H9 (cell line): Measurements from ENCODE around the gene TRPM3. TPM values are rescaled to one million over a fixed set of nuclear protein-coding genes. Genes with fewer than 3 reads are reported as not detected.
A peak's percentile ranks its signal among the peaks of the same experiment; 100 is the strongest.

Experiments used
- DNase-seq: peaks from one replicate; pipeline ENCODE4 v3.0.0-alpha.2; 2017
- H2AFZ ChIP-seq: one replicate; pipeline ENCODE4 v1.6.1; 2013; ENCODE audit warnings: mild to moderate bottlenecking, low read length, control low read depth, moderate library complexity
- H2AK5ac ChIP-seq: 2 replicates; pipeline ENCODE4 v1.6.1; 2013; ENCODE audit warnings: low read length, control low read depth, mixed read lengths; ENCODE audit not compliant: insufficient read length
- H2BK120ac ChIP-seq: one replicate; pipeline ENCODE4 v1.6.1; 2013; ENCODE audit warnings: low read depth, mild to moderate bottlenecking, low read length, control low read depth, inconsistent platforms; ENCODE audit not compliant: poor library complexity, severe bottlenecking
- H2BK12ac ChIP-seq: 2 replicates; pipeline ENCODE4 v1.6.1; 2013; ENCODE audit warnings: low read length, control low read depth, mixed read lengths, low read depth; ENCODE audit not compliant: insufficient read length
- H2BK15ac ChIP-seq: 2 replicates; pipeline ENCODE4 v1.6.1; 2013; ENCODE audit warnings: low read depth, low read length, control low read depth
- H2BK20ac ChIP-seq: one replicate; pipeline ENCODE4 v1.6.1; 2013; ENCODE audit warnings: low read depth, mild to moderate bottlenecking, low read length, control low read depth, inconsistent platforms; ENCODE audit not compliant: poor library complexity, severe bottlenecking
- H2BK5ac ChIP-seq: 2 replicates; pipeline ENCODE4 v1.6.1; 2013; ENCODE audit warnings: low read length, control low read depth, mixed read lengths; ENCODE audit not compliant: insufficient read length
- H3K14ac ChIP-seq: 2 replicates; pipeline ENCODE4 v1.6.1; 2013; ENCODE audit warnings: low read length, control low read depth; ENCODE audit not compliant: insufficient read depth
- H3K18ac ChIP-seq: 2 replicates; pipeline ENCODE4 v1.6.1; 2013; ENCODE audit warnings: low read depth, mild to moderate bottlenecking, mixed read lengths, low read length, control low read depth; ENCODE audit not compliant: insufficient read length
- H3K23ac ChIP-seq: 2 replicates; pipeline ENCODE4 v1.6.1; 2013; ENCODE audit warnings: low read length, control low read depth, mixed read lengths, low read depth; ENCODE audit not compliant: insufficient read length
- H3K23me2 ChIP-seq: 2 replicates; pipeline ENCODE4 v1.6.1; 2013; ENCODE audit warnings: low read depth, mild to moderate bottlenecking, mixed read lengths, low read length, control low read depth; ENCODE audit not compliant: insufficient read length, poor library complexity, severe bottlenecking
- H3K27ac ChIP-seq: 2 replicates; pipeline ENCODE4 v1.5.1; 2013; ENCODE audit warnings: low read length, control low read depth, mixed read lengths, low read depth; ENCODE audit not compliant: insufficient read length
- H3K27me3 ChIP-seq: 2 replicates; pipeline ENCODE4 v1.6.1; 2013; ENCODE audit warnings: low read length, control low read depth, inconsistent platforms; ENCODE audit not compliant: insufficient read depth
- H3K4ac ChIP-seq: 2 replicates; pipeline ENCODE4 v1.6.1; 2013; ENCODE audit warnings: low read depth, mild to moderate bottlenecking, control low read depth, inconsistent platforms, low read length, moderate library complexity
- H3K4me1 ChIP-seq: 2 replicates; pipeline ENCODE4 v1.6.1; 2013; ENCODE audit warnings: low read length, control low read depth, inconsistent platforms; ENCODE audit not compliant: insufficient read depth
- H3K4me2 ChIP-seq: 2 replicates; pipeline ENCODE4 v1.6.1; 2013; ENCODE audit warnings: low read length, control low read depth, mixed read lengths; ENCODE audit not compliant: insufficient read length, insufficient read depth
- H3K56ac ChIP-seq: 2 replicates; pipeline ENCODE4 v1.6.1; 2013; ENCODE audit warnings: low read depth, mild to moderate bottlenecking, mixed read lengths, low read length, control low read depth; ENCODE audit not compliant: insufficient read length
- H3K79me1 ChIP-seq: 2 replicates; pipeline ENCODE4 v1.6.1; 2013; ENCODE audit warnings: low read depth, mild to moderate bottlenecking, moderate library complexity, low read length, control low read depth, inconsistent platforms; ENCODE audit not compliant: insufficient read depth, poor library complexity, severe bottlenecking
- H3K79me2 ChIP-seq: 2 replicates; pipeline ENCODE4 v1.6.1; 2013; ENCODE audit warnings: low read length, control low read depth, inconsistent platforms; ENCODE audit not compliant: insufficient read depth
- H3K9ac ChIP-seq: 2 replicates; pipeline ENCODE4 v1.6.1; 2013; ENCODE audit warnings: low read length, control low read depth, mixed read lengths; ENCODE audit not compliant: insufficient read length; ENCODE audit errors: extremely low read depth
- H3K9me3 ChIP-seq: one replicate; pipeline ENCODE4 v1.6.1; 2013; ENCODE audit warnings: low read depth, low read length, inconsistent platforms; ENCODE audit not compliant: control insufficient read depth
- H3T11ph ChIP-seq: one replicate; pipeline ENCODE4 v1.6.1; 2013; ENCODE audit warnings: mild to moderate bottlenecking, low read length, control low read depth, inconsistent platforms
- H4K20me1 ChIP-seq: one replicate; pipeline ENCODE4 v1.6.1; 2013; ENCODE audit not compliant: control insufficient read depth, insufficient read length, insufficient read depth
- H4K5ac ChIP-seq: 2 replicates; pipeline ENCODE4 v1.6.1; 2013; ENCODE audit warnings: low read depth, mild to moderate bottlenecking, mixed read lengths, low read length, control low read depth; ENCODE audit not compliant: insufficient read length
- H4K8ac ChIP-seq: replicated peaks from 2 replicates; pipeline ENCODE4 v1.6.1; 2013; ENCODE audit warnings: low read length, control low read depth, mixed read lengths, low read depth; ENCODE audit not compliant: insufficient read length
- H4K91ac ChIP-seq: 2 replicates; pipeline ENCODE4 v1.6.1; 2013; ENCODE audit warnings: low read depth, mild to moderate bottlenecking, moderate library complexity, mixed read lengths, low read length, control low read depth; ENCODE audit not compliant: insufficient read length
- H3K27ac Mint-ChIP-seq, 3 experiments: 2 replicates in 2 of 3; 3 replicates in 1 of 3; pipeline ENCODE4 v1.8.0; 2020 to 2021; ENCODE audit warnings: mixed read lengths in 3 of 3, mild to moderate bottlenecking in 1 of 3, moderate library complexity in 1 of 3
- H3K27me3 Mint-ChIP-seq: 2 replicates; pipeline ENCODE4 v1.8.0; 2021; ENCODE audit warnings: low read depth, mild to moderate bottlenecking, moderate library complexity, mixed read lengths
- H3K36me3 Mint-ChIP-seq, 3 experiments: 2 replicates in 2 of 3; 3 replicates in 1 of 3; pipeline ENCODE4 v1.8.0; 2020 to 2021; ENCODE audit warnings: low read depth in 3 of 3, mixed read lengths in 3 of 3; ENCODE audit not compliant: insufficient read depth in 1 of 3
- H3K4me1 Mint-ChIP-seq, 2 experiments: 2 replicates each; pipeline ENCODE4 v1.8.0; 2020; ENCODE audit warnings: mixed read lengths in 2 of 2
- H3K4me3 Mint-ChIP-seq, 2 experiments: 2 replicates in 1 of 2; 3 replicates in 1 of 2; pipeline ENCODE4 v1.8.0; 2020 to 2021; ENCODE audit warnings: mild to moderate bottlenecking in 2 of 2, mixed read lengths in 2 of 2, moderate library complexity in 1 of 2
- H3K9me3 Mint-ChIP-seq, 2 experiments: 2 replicates in 1 of 2; 3 replicates in 1 of 2; pipeline ENCODE4 v1.8.0; 2020; ENCODE audit warnings: mild to moderate bottlenecking in 2 of 2, mixed read lengths in 2 of 2, moderate library complexity in 1 of 2
- CTCF ChIP-seq: fragments of 200-600 bp; sonication (generic); conservative IDR thresholded peaks from 3 replicates; pipeline ENCODE4 v1.8.0; 2021; ENCODE audit warnings: antibody characterized with exemption, mild to moderate bottlenecking
- WGBS: extraction: QIAGEN DNeasy Blood & Tissue Kit; methylation state at CpG from one replicate; pipeline ENCODE4 v1.1.7; 2013; ENCODE audit warnings: missing lambda C conversion rate, low lambda C conversion rate, mixed read lengths; ENCODE audit not compliant: insufficient read length; ENCODE audit errors: extremely low coverage; 5-methylcytosine and 5-hydroxymethylcytosine counted together
- total RNA-seq: library from RNA; stranded (reverse); gene quantifications from 2 replicates; pipeline ENCODE4 v1.2.1, GENCODE V29; 2021

Gene TRPM3
- total RNA-seq, 1 experiment from 2014 or later = 10.3 TPM

GRCh38 chr9:70917277-70917676 lies 204.1 kb downstream of the TRPM3 start:
- WGBS = no CpG with 5 or more reads among the region's 7 CpGs
- Mint-ChIP-seq H3K36me3 (peaks cover 0 to 7% (median 2%) of the 10 kb centered on the region in 3 experiments; a peak in 3 of 7 replicates), H3K27ac (no peak overlapping the region)

More at GRCh38 chr9:70917277-70917676, 204.1 kb downstream of the TRPM3 start:
- H2BK12ac ChIP-seq = no peak overlapping the region
- no peak overlapping the region for H2BK15ac ChIP-seq
- H3K23me2 ChIP-seq = no peaks in the 10 kb centered on the region
- no peak overlapping the region for H4K8ac ChIP-seq
- H3K56ac ChIP-seq = no peak overlapping the region
- no peaks in the 10 kb centered on the region for H3K27me3 Mint-ChIP-seq
- H3K4me2 ChIP-seq = no peak overlapping the region
- H3K23ac ChIP-seq = no peak overlapping the region
- no peak overlapping the region for H2AFZ ChIP-seq
- no peak overlapping the region for H3T11ph ChIP-seq
- no peak overlapping the region for H3K4me3 Mint-ChIP-seq
- H3K4me1 ChIP-seq = no peaks in the 10 kb centered on the region; the same call in 1 of the 2 replicates
- H3K9ac ChIP-seq = no peak overlapping the region
- H3K9me3 ChIP-seq = no peaks in the 10 kb centered on the region
- H3K4ac ChIP-seq = no peak overlapping the region
- no peak for TF ChIP-seq CTCF
- H3K18ac ChIP-seq = no peak overlapping the region
- H3K9me3 Mint-ChIP-seq = peaks cover 0 to 3% of the 10 kb centered on the region in 2 experiments; a peak in 1 of 5 replicates
- no peak overlapping the region for H2BK5ac ChIP-seq
- H3K14ac ChIP-seq = peak overlapping the region; percentile 27; the same call in 1 of the 2 replicates
- H3K79me1 ChIP-seq = no peaks in the 10 kb centered on the region
- no peak for DNase-seq
- no peak overlapping the region for H2BK120ac ChIP-seq
- H2AK5ac ChIP-seq = no peak overlapping the region
- no peak overlapping the region for H2BK20ac ChIP-seq
- H4K91ac ChIP-seq = no peak overlapping the region
- H4K5ac ChIP-seq = no peak overlapping the region
- no peaks in the 10 kb centered on the region for H3K79me2 ChIP-seq
- H4K20me1 ChIP-seq = no peaks in the 10 kb centered on the region
- no peak overlapping the region for H3K27ac ChIP-seq
- peaks cover 0 to 3% of the 10 kb centered on the region in 2 experiments; a peak in 2 of 4 replicates for H3K4me1 Mint-ChIP-seq
- no peaks in the 10 kb centered on the region for H3K27me3 ChIP-seq
